CD14-positive monocyte (primary cell): ENCODE results near the gene IGLL1. TPM values are rescaled to one million over a fixed set of nuclear protein-coding genes. Genes with fewer than 3 reads are reported as not detected.

ENCODE experiments used
- DNase-seq, 3 donors: peaks; one replicate each; pipeline ENCODE4 v3.0.0-alpha.2; 2011 to 2022
- H2AFZ ChIP-seq: 2 replicates; pipeline ENCODE4 v1.6.0; 2012; ENCODE audit warnings: mild to moderate bottlenecking, low read depth, low read length, inconsistent platforms; ENCODE audit not compliant: insufficient read depth, poor library complexity, severe bottlenecking
- H3K27ac ChIP-seq, 2 donors: 1 replicate in 1 of 2; 2 replicates in 1 of 2; pipeline ENCODE4 v1.5.1; 2012 to 2013; ENCODE audit warnings: low read length in 2 of 2, control low read depth in 1 of 2, inconsistent platforms in 1 of 2, low read depth in 1 of 2, mild to moderate bottlenecking in 1 of 2
- H3K27me3 ChIP-seq, 2 donors: one replicate each; pipeline versions ENCODE4 v1.6.0 to v1.6.1; 2011 to 2013; ENCODE audit warnings: low read length in 2 of 2; ENCODE audit not compliant: control insufficient read depth in 2 of 2, insufficient read depth in 2 of 2
- H3K36me3 ChIP-seq, 2 donors: replicated peaks in 1 of 2; 1 replicate in 1 of 2; 2 replicates in 1 of 2; pipeline versions ENCODE4 v1.5.1 to v1.6.1; 2012 to 2013; ENCODE audit warnings: low read length in 2 of 2, control low read depth in 1 of 2, inconsistent platforms in 1 of 2, mild to moderate bottlenecking in 1 of 2; ENCODE audit not compliant: insufficient read depth in 2 of 2, control insufficient read depth in 1 of 2
- H3K4me1 ChIP-seq, 2 donors: 1 replicate in 1 of 2; 2 replicates in 1 of 2; pipeline versions ENCODE4 v1.5.1 to v1.6.1; 2012 to 2013; ENCODE audit warnings: low read length in 2 of 2, control low read depth in 1 of 2, inconsistent platforms in 1 of 2, mild to moderate bottlenecking in 1 of 2, moderate library complexity in 1 of 2; ENCODE audit not compliant: insufficient read depth in 2 of 2, control insufficient read depth in 1 of 2
- H3K4me2 ChIP-seq: replicated peaks from 2 replicates; pipeline ENCODE3; 2012; ENCODE audit warnings: low read length, moderate library complexity, mild to moderate bottlenecking; ENCODE audit not compliant: poor library complexity, severe bottlenecking; ENCODE audit errors: extremely low read depth
- H3K4me3 ChIP-seq, 3 experiments: fragments of 200-600 bp in 1 of 3; sonication (generic) in 1 of 3; replicated peaks in 1 of 3; 1 replicate in 2 of 3; 2 replicates in 1 of 3; pipeline ENCODE4 v1.5.1; 2011 to 2013; ENCODE audit warnings: low read length in 3 of 3, mild to moderate bottlenecking in 3 of 3, control low read depth in 2 of 3, low read depth in 2 of 3, inconsistent platforms in 1 of 3, moderate library complexity in 1 of 3
- H3K79me2 ChIP-seq: 2 replicates; pipeline ENCODE4 v1.6.0; 2012; ENCODE audit warnings: mild to moderate bottlenecking, control low read depth, inconsistent platforms, low read length, moderate library complexity; ENCODE audit not compliant: insufficient read depth
- H3K9ac ChIP-seq: 2 replicates; pipeline ENCODE4 v1.6.0; 2017; ENCODE audit warnings: low read length, mild to moderate bottlenecking; ENCODE audit not compliant: insufficient read depth, poor library complexity, severe bottlenecking
- H3K9me3 ChIP-seq, 2 donors: replicated peaks in 1 of 2; 1 replicate in 1 of 2; 2 replicates in 1 of 2; pipeline versions ENCODE4 v1.5.1 to v1.6.1; 2012 to 2013; ENCODE audit warnings: low read length in 2 of 2, control low read depth in 1 of 2; ENCODE audit not compliant: control insufficient read depth in 1 of 2, insufficient read depth in 1 of 2
- H4K20me1 ChIP-seq: 2 replicates; pipeline ENCODE4 v1.6.0; 2012; ENCODE audit warnings: mild to moderate bottlenecking, low read length, control low read depth, moderate library complexity; ENCODE audit not compliant: insufficient read depth
- H3K27ac Mint-ChIP-seq, 7 donors: one replicate each; pipeline ENCODE4 v1.8.0; 2020; ENCODE audit warnings: mild to moderate bottlenecking in 7 of 7, mixed read lengths in 7 of 7, moderate library complexity in 6 of 7, inconsistent platforms in 2 of 7
- H3K27me3 Mint-ChIP-seq, 3 donors: one replicate each; pipeline ENCODE4 v1.8.0; 2021 to 2022; ENCODE audit warnings: low read depth in 3 of 3, mild to moderate bottlenecking in 3 of 3, mixed read lengths in 3 of 3, moderate library complexity in 3 of 3, inconsistent platforms in 1 of 3
- H3K36me3 Mint-ChIP-seq, 2 donors: one replicate each; pipeline ENCODE4 v1.8.0; 2020; ENCODE audit warnings: mixed read lengths in 2 of 2, inconsistent platforms in 1 of 2, mild to moderate bottlenecking in 1 of 2
- H3K4me1 Mint-ChIP-seq: one replicate; pipeline ENCODE4 v1.8.0; 2020; ENCODE audit warnings: mild to moderate bottlenecking, mixed read lengths
- H3K4me3 Mint-ChIP-seq, 2 donors: one replicate each; pipeline ENCODE4 v1.8.0; 2020; ENCODE audit warnings: mild to moderate bottlenecking in 2 of 2, mixed read lengths in 2 of 2, moderate library complexity in 1 of 2
- H3K9me3 Mint-ChIP-seq, 7 donors: one replicate each; pipeline ENCODE4 v1.8.0; 2020 to 2022; ENCODE audit warnings: mixed read lengths in 7 of 7, mild to moderate bottlenecking in 6 of 7, moderate library complexity in 6 of 7, inconsistent platforms in 2 of 7
- WGBS: methylation state at CpG from one replicate; pipeline ENCODE4 v1.1.5; 2013; ENCODE audit warnings: missing lambda C conversion rate; ENCODE audit not compliant: insufficient coverage; 5-methylcytosine and 5-hydroxymethylcytosine counted together
- intact Hi-C, 2 donors: fragments of 100-400 bp; cut with micrococcal nuclease; formaldehyde crosslinking; loops; one replicate each; pipeline versions ENCODE4 v1.15.0 to v1.15.1; 2023
- polyA plus RNA-seq, 3 donors: library from polyadenylated mRNA; depleted of rRNA in 1 of 3; unstranded in 2 of 3; stranded (reverse) in 1 of 3; fragments of 300-500 nt in 2 of 3; fragments of >200 nt in 1 of 3; fragmentation: Illumina TruSeq in 2 of 3; gene quantifications; 1 replicate in 2 of 3; 2 replicates in 1 of 3; pipeline ENCODE4 v1.2.3, GENCODE V29; 2012 to 2021
- TF ChIP-seq, protein P1 (sequence below): fragments of 200-600 bp; IDR thresholded peaks from one replicate; pipeline ENCODE4 v1.8.0; 2022; ENCODE audit warnings: antibody characterized with exemption, mild to moderate bottlenecking

IGLL1 gene
- polyA plus RNA-seq, 3 donors = not detected

DNA sequence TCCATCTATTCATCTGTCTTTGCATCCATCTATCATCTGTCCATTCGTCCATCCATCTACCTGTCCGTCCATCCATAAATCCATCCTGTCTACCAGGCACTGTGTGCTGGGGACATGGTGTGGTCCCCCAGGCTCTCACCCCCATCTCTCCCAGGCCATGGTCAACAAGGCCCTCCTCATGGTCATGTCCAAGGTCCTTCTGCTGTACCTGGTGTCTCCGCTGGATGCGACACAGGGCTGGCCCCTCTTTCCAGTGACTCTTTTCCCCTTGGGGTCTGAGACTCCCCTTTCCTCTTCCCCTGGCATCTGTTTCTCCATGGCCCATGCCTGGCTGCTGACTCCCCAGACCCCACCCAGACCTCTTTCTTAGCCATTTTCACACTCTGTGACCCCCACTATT is 4.5 kb downstream of the IGLL1 start:
- H3K9ac ChIP-seq = no peak overlapping the region
- 94% methylated on average over 4 of the region's 4 CpGs for WGBS

DNA sequence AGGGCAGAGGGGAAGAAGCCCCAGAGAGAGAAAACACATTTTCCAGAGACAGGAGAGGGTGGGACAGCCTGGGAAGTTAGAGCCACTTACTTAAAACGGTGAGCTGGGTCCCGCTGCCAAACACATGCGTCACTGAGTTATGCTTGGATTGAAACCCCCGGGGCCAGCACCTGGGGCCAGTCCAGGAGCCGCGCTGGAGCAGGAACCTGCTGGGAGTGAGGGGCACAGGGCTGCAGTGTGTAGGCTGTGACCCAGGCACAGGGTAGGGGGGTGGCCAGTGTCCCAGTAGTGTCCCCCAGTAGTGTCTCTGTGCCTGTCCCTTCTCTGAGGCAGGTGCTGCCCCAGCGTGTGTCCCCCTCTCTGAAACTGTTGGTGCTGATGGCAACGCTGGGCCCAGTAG is 5.2 kb downstream of the IGLL1 start:
- 86% methylated on average over 6 of the region's 8 CpGs for WGBS
- peaks cover 7 to 13% (median 11%) of the 10 kb centered on the region in 3 donors for H3K27me3 Mint-ChIP-seq
- no peak overlapping the region for H2AFZ ChIP-seq
- H3K4me3 ChIP-seq = no peak overlapping the region
- H3K9me3 Mint-ChIP-seq = peaks cover 0 to 2% (median 0%) of the 10 kb centered on the region in 7 donors
- H3K9me3 ChIP-seq = no peaks in the 10 kb centered on the region
- no peaks in the 10 kb centered on the region for H3K36me3 ChIP-seq
- H3K4me2 ChIP-seq = no peak overlapping the region
- intact Hi-C loops = no loop called here
- DNase-seq = no peak
- no peaks in the 10 kb centered on the region for H3K79me2 ChIP-seq
- H3K4me1 ChIP-seq = no peaks in the 10 kb centered on the region
- no peak overlapping the region for H3K4me3 Mint-ChIP-seq
- TF ChIP-seq, protein P1, sequence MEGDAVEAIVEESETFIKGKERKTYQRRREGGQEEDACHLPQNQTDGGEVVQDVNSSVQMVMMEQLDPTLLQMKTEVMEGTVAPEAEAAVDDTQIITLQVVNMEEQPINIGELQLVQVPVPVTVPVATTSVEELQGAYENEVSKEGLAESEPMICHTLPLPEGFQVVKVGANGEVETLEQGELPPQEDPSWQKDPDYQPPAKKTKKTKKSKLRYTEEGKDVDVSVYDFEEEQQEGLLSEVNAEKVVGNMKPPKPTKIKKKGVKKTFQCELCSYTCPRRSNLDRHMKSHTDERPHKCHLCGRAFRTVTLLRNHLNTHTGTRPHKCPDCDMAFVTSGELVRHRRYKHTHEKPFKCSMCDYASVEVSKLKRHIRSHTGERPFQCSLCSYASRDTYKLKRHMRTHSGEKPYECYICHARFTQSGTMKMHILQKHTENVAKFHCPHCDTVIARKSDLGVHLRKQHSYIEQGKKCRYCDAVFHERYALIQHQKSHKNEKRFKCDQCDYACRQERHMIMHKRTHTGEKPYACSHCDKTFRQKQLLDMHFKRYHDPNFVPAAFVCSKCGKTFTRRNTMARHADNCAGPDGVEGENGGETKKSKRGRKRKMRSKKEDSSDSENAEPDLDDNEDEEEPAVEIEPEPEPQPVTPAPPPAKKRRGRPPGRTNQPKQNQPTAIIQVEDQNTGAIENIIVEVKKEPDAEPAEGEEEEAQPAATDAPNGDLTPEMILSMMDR = no peak
- H3K27me3 ChIP-seq = peaks cover 0 to 8% of the 10 kb centered on the region in 2 donors
- H3K27ac Mint-ChIP-seq = no peak overlapping the region
- no peak overlapping the region for H3K27ac ChIP-seq
- no peaks in the 10 kb centered on the region for H4K20me1 ChIP-seq
- H3K36me3 Mint-ChIP-seq = no peaks in the 10 kb centered on the region
- H3K4me1 Mint-ChIP-seq = peaks cover 6% of the 10 kb centered on the region
- H3K9ac ChIP-seq = no peak overlapping the region

More for the DNA sequence above, 4.5 kb downstream of the IGLL1 start:
- Mint-ChIP-seq H3K36me3 (no peaks in the 10 kb centered on the region), H3K4me1 (peaks cover 6% of the 10 kb centered on the region), H3K27ac (no peak overlapping the region), H3K4me3 (no peak overlapping the region), H3K9me3 (peaks cover 0 to 2% (median 0%) of the 10 kb centered on the region in 7 donors), H3K27me3 (peaks cover 7 to 14% (median 12%) of the 10 kb centered on the region in 3 donors)
- no peaks in the 10 kb centered on the region for H3K79me2 ChIP-seq
- no peaks in the 10 kb centered on the region for H3K9me3 ChIP-seq
- no peak overlapping the region for H3K4me2 ChIP-seq
- no peaks in the 10 kb centered on the region for H3K4me1 ChIP-seq
- H3K27ac ChIP-seq = no peak overlapping the region
- H2AFZ ChIP-seq = no peak overlapping the region
- no peak overlapping the region for H3K4me3 ChIP-seq
- DNase-seq = no peak
- no peaks in the 10 kb centered on the region for H3K36me3 ChIP-seq
- peaks cover 0 to 8% of the 10 kb centered on the region in 2 donors for H3K27me3 ChIP-seq
- no peaks in the 10 kb centered on the region for H4K20me1 ChIP-seq
- intact Hi-C loops = no loop called here
- TF ChIP-seq, protein P1 = no peak
